Measurements from ENCODE around the gene CREB3L2. TPM values are rescaled to one million over a fixed set of nuclear protein-coding genes. Genes with fewer than 3 reads are reported as not detected.
A peak's percentile ranks its signal among the peaks of the same experiment; 100 is the strongest.
"Not testable (repeated sequence)": the region's sequence is repeated elsewhere in the genome, so short reads cannot be mapped to it uniquely, and the experiment has no call there.

Gene CREB3L2
- total RNA-seq, 1 donor: 28.6 TPM

GRCh38 chr7:137985253-137985896, 16.5 kb downstream of the CREB3L2 start:
- Histone ChIP-seq H3K4me2 (ENCODE audit: insufficient read depth, low read length) (no peak overlapping the region), H3K27me3 (ENCODE audit: insufficient read depth, low read length) (no peaks in the 10 kb centered on the region), H2AFZ (ENCODE audit: low read length) (no peak overlapping the region), H3K4me3 (ENCODE audit: insufficient read depth, low read length) (no peak overlapping the region), H3K79me2 (ENCODE audit: insufficient read depth, low read length) (peaks cover 99% of the 10 kb centered on the region), H3K4me1 (ENCODE audit: insufficient read depth, low read length) (peaks cover 92% of the 10 kb centered on the region), H4K20me1 (ENCODE audit: insufficient read depth, low read length) (no peaks in the 10 kb centered on the region), H3K27ac (ENCODE audit: low read depth, low read length) (peak overlapping the region; percentile 98), H3K9me3 (ENCODE audit: low read depth, low read length) (no peaks in the 10 kb centered on the region), H3K36me3 (ENCODE audit: insufficient read depth, low read length) (peaks cover 11% of the 10 kb centered on the region)
- no peak for TF ChIP-seq CTCF (IDR thresholded peaks at IDR 0.05; ENCODE audit: extremely low read depth, low read depth, low read length)
- no peak for DNase-seq (ENCODE audit: insufficient read length, low spot score, missing footprints)

- H3K9me3 ChIP-seq (ENCODE audit: low read depth, low read length): no peaks in the 10 kb centered on the region
- peaks cover 11% of the 10 kb centered on the region for H3K36me3 ChIP-seq (ENCODE audit: insufficient read depth, low read length)
- H3K4me1 ChIP-seq (ENCODE audit: insufficient read depth, low read length): peaks cover 91% of the 10 kb centered on the region
- no peaks in the 10 kb centered on the region for H4K20me1 ChIP-seq (ENCODE audit: insufficient read depth, low read length)
- H3K27me3 ChIP-seq (ENCODE audit: insufficient read depth, low read length): no peaks in the 10 kb centered on the region
- peak overlapping the region; percentile 98 for H3K27ac ChIP-seq (ENCODE audit: low read depth, low read length)
- no peak overlapping the region for H2AFZ ChIP-seq (ENCODE audit: low read length)
- no peak overlapping the region for H3K4me2 ChIP-seq (ENCODE audit: insufficient read depth, low read length)
- no peak for DNase-seq (ENCODE audit: insufficient read length, low spot score, missing footprints)
- H3K4me3 ChIP-seq (ENCODE audit: insufficient read depth, low read length): no peak overlapping the region
- peaks cover 99% of the 10 kb centered on the region for H3K79me2 ChIP-seq (ENCODE audit: insufficient read depth, low read length)
- TF ChIP-seq CTCF (IDR thresholded peaks at IDR 0.05; ENCODE audit: extremely low read depth, low read depth, low read length): no peak
Observed at GRCh38 chr7:137984181-137985041, 17.5 kb downstream of the CREB3L2 start.

- Histone ChIP-seq H3K4me2 (ENCODE audit: insufficient read depth, low read length) (no peak overlapping the region), H4K20me1 (ENCODE audit: insufficient read depth, low read length) (no peaks in the 10 kb centered on the region), H3K27me3 (ENCODE audit: insufficient read depth, low read length) (no peaks in the 10 kb centered on the region), H3K27ac (ENCODE audit: low read depth, low read length) (peak overlapping the region; percentile 98), H3K4me3 (ENCODE audit: insufficient read depth, low read length) (no peak overlapping the region), H3K36me3 (ENCODE audit: insufficient read depth, low read length) (peaks cover 11% of the 10 kb centered on the region), H3K9me3 (ENCODE audit: low read depth, low read length) (no peaks in the 10 kb centered on the region), H3K79me2 (ENCODE audit: insufficient read depth, low read length) (peaks cover 96% of the 10 kb centered on the region), H2AFZ (ENCODE audit: low read length) (no peak overlapping the region), H3K4me1 (ENCODE audit: insufficient read depth, low read length) (peaks cover 90% of the 10 kb centered on the region)
- no peak for TF ChIP-seq CTCF (IDR thresholded peaks at IDR 0.05; ENCODE audit: extremely low read depth, low read depth, low read length)
- DNase-seq (ENCODE audit: insufficient read length, low spot score, missing footprints): no peak
Observed at GRCh38 chr7:137983323-137984008, 18.4 kb downstream of the CREB3L2 start.

- H3K4me1 ChIP-seq (ENCODE audit: insufficient read depth, low read length): peaks cover 90% of the 10 kb centered on the region
Observed at GRCh38 chr7:137982394-137982793, 19.5 kb downstream of the CREB3L2 start.

More at GRCh38 chr7:137982394-137982793, 19.5 kb downstream of the CREB3L2 start:
- Histone ChIP-seq H3K79me2 (ENCODE audit: insufficient read depth, low read length) (peaks cover 96% of the 10 kb centered on the region), H3K27ac (ENCODE audit: low read depth, low read length) (peak overlapping the region; percentile 98), H3K36me3 (ENCODE audit: insufficient read depth, low read length) (peaks cover 11% of the 10 kb centered on the region)
- H3K4me2 ChIP-seq (ENCODE audit: insufficient read depth, low read length); H3K4me3 ChIP-seq (ENCODE audit: insufficient read depth, low read length); H4K20me1 ChIP-seq (ENCODE audit: insufficient read depth, low read length); DNase-seq (ENCODE audit: insufficient read length, low spot score, missing footprints); H3K27me3 ChIP-seq (ENCODE audit: insufficient read depth, low read length); H2AFZ ChIP-seq (ENCODE audit: low read length); H3K9me3 ChIP-seq (ENCODE audit: low read depth, low read length): not testable (repeated sequence)
